ENCODE results near the gene LGALS4. TPM values are rescaled to one million over a fixed set of nuclear protein-coding genes. Genes with fewer than 3 reads are reported as not detected.
A peak's percentile ranks its signal among the peaks of the same experiment; 100 is the strongest.

The LGALS4 gene
- total RNA-seq, 1 donor from 2014 or later, result 4.2 TPM

GRCh38 chr19:38844093-38844686, 31.4 kb upstream of the LGALS4 start:
- DNase-seq, result no peak
- ATAC-seq, result no peak
- intact Hi-C loops (cut with DNase I), result no loop called here
- Histone ChIP-seq H3K27ac (no peak overlapping the region), H3K36me3 (peaks cover 94% of the 10 kb centered on the region), H3K9me3 (no peaks in the 10 kb centered on the region), H3K4me3 (no peak overlapping the region), H3K27me3 (ENCODE audit: low read depth) (no peaks in the 10 kb centered on the region), H3K4me1 (peaks cover 53% of the 10 kb centered on the region)
- TF ChIP-seq CTCF (IDR thresholded peaks at IDR 0.05), result no peak

- no peaks in the 10 kb centered on the region for H3K27me3 ChIP-seq (ENCODE audit: low read depth)
- H3K9me3 ChIP-seq, result no peaks in the 10 kb centered on the region
- no peak overlapping the region for H3K4me3 ChIP-seq
- intact Hi-C loops (cut with DNase I), result no loop called here
- DNase-seq (no peak), ATAC-seq (no peak)
- no peak overlapping the region for H3K27ac ChIP-seq
- H3K4me1 ChIP-seq, result peaks cover 46% of the 10 kb centered on the region
- TF ChIP-seq CTCF (IDR thresholded peaks at IDR 0.05), result no peak
- H3K36me3 ChIP-seq, result peaks cover 100% of the 10 kb centered on the region
These were observed 30.5 kb upstream of the LGALS4 start for GRCh38 chr19:38843175-38843758.

GRCh38 chr19:38842439-38843174, 29.9 kb upstream of the LGALS4 start:
- intact Hi-C loops (cut with DNase I), result no loop called here
- peak; percentile 17 to 32 for ATAC-seq
- peaks cover 46% of the 10 kb centered on the region for H3K4me1 ChIP-seq
- no peak overlapping the region for H3K4me3 ChIP-seq
- no peak for TF ChIP-seq CTCF (IDR thresholded peaks at IDR 0.05)
- H3K27me3 ChIP-seq (ENCODE audit: low read depth), result no peaks in the 10 kb centered on the region
- no peak overlapping the region for H3K27ac ChIP-seq
- peaks cover 100% of the 10 kb centered on the region for H3K36me3 ChIP-seq
- DNase-seq, result no peak
- H3K9me3 ChIP-seq, result no peaks in the 10 kb centered on the region

GRCh38 chr19:38841787-38842438, 29.2 kb upstream of the LGALS4 start:
- Histone ChIP-seq H3K4me3 (no peak overlapping the region), H3K27me3 (ENCODE audit: low read depth) (no peaks in the 10 kb centered on the region), H3K9me3 (no peaks in the 10 kb centered on the region), H3K27ac (no peak overlapping the region), H3K36me3 (peaks cover 100% of the 10 kb centered on the region), H3K4me1 (peaks cover 46% of the 10 kb centered on the region)
- intact Hi-C loops (cut with DNase I), result no loop called here
- no peak for TF ChIP-seq CTCF (IDR thresholded peaks at IDR 0.05)
- ATAC-seq (no peak), DNase-seq (no peak)

- Histone ChIP-seq H3K27ac (no peak overlapping the region), H3K27me3 (ENCODE audit: low read depth) (no peaks in the 10 kb centered on the region), H3K4me3 (no peak overlapping the region), H3K4me1 (peaks cover 46% of the 10 kb centered on the region), H3K36me3 (peaks cover 100% of the 10 kb centered on the region), H3K9me3 (no peaks in the 10 kb centered on the region)
- ATAC-seq (no peak), DNase-seq (no peak)
- no peak for TF ChIP-seq CTCF (IDR thresholded peaks at IDR 0.05)
- intact Hi-C loops (cut with DNase I), result no loop called here
These were observed 28.5 kb upstream of the LGALS4 start for GRCh38 chr19:38841180-38841766.

Measured in lower lobe of right lung (tissue), 2 donors.